ENCODE data around the gene CLPX.

GRCh38 chr15:65130941-65131340 is 54.2 kb downstream of the CLPX start:
- no peak for TF ChIP-seq REST (IDR thresholded peaks at IDR 0.05; ENCODE audit: insufficient read depth in 1 of 2, low read depth in 2 of 2, low read length in 2 of 2)
- TF ChIP-seq TAF1 (IDR thresholded peaks at IDR 0.05; ENCODE audit: borderline replicate concordance, insufficient read depth, low read length) = no peak
- no peak for TF ChIP-seq POLR2AphosphoS5 (IDR thresholded peaks at IDR 0.05; ENCODE audit: low read depth, low read length)
- TF ChIP-seq SIN3A (IDR thresholded peaks at IDR 0.05; ENCODE audit: borderline replicate concordance, insufficient read depth, low read length) = no peak
- no peak for TF ChIP-seq FOXP2 (optimal IDR thresholded peaks at IDR 0.05; ENCODE audit: borderline replicate concordance, extremely low read depth, extremely low read length, insufficient read depth)

Data from PFSK-1 (cell line).